ENCODE measurements around the gene ZNF274.
"Not testable (repeated sequence)": the region's sequence is repeated elsewhere in the genome, so short reads cannot be mapped to it uniquely, and the experiment has no call there.

The ZNF274 gene

GRCh38 chr19:58182989-58183816 is at the start of gene ZNF274:
Gene ZNF274, plus strand, starts transcription at chr19:58183061. Its CDS starts 905 bp downstream, at chr19:58183966.
- Histone ChIP-seq H3K4me1 (ENCODE audit: insufficient read depth, low read length) (peaks cover 7% of the 10 kb centered on the region), H2AFZ (ENCODE audit: low read depth, low read length) (peak within 1 kb of the TSS; percentile 53), H3K36me3 (ENCODE audit: insufficient read depth, low read length) (peaks cover 38% of the 10 kb centered on the region), H3K4me3 (ENCODE audit: low read length) (peak within 1 kb of the TSS; percentile 79), H3K9me3 (ENCODE audit: low read length) (peaks cover 64% of the 10 kb centered on the region), H3K27me3 (ENCODE audit: insufficient read depth, low read length) (no peaks in the 10 kb centered on the region)

GRCh38 chr19:58134244-58134643 is 48.6 kb upstream of the ZNF274 start:
- Histone ChIP-seq H2AFZ (ENCODE audit: low read depth, low read length) (no peak overlapping the region), H3K4me1 (ENCODE audit: insufficient read depth, low read length) (no peaks in the 10 kb centered on the region), H3K27me3 (ENCODE audit: insufficient read depth, low read length) (no peaks in the 10 kb centered on the region), H3K36me3 (ENCODE audit: insufficient read depth, low read length) (peaks cover 77% of the 10 kb centered on the region), H3K9me3 (ENCODE audit: low read length) (peaks cover 76% of the 10 kb centered on the region), H3K4me3 (ENCODE audit: low read length) (no peak overlapping the region)

- H3K27me3 ChIP-seq (ENCODE audit: insufficient read depth, low read length) = no peaks in the 10 kb centered on the region
- H3K36me3 ChIP-seq (ENCODE audit: insufficient read depth, low read length) = peaks cover 20% of the 10 kb centered on the region
- no peak overlapping the region for H2AFZ ChIP-seq (ENCODE audit: low read depth, low read length)
- H3K4me1 ChIP-seq (ENCODE audit: insufficient read depth, low read length) = no peaks in the 10 kb centered on the region
- H3K9me3 ChIP-seq (ENCODE audit: low read length) = peaks cover 34% of the 10 kb centered on the region
- no peak overlapping the region for H3K4me3 ChIP-seq (ENCODE audit: low read length)
Observed at GRCh38 chr19:58145849-58146248, 37.0 kb upstream of the ZNF274 start.

- peaks cover 20% of the 10 kb centered on the region for H3K9me3 ChIP-seq (ENCODE audit: low read length)
Observed at GRCh38 chr19:58147475-58147874, 35.4 kb upstream of the ZNF274 start.

GRCh38 chr19:58150328-58150921 is 32.4 kb upstream of the ZNF274 start, which contains the start of gene ZNF329:
Gene ZNF329, minus strand, starts transcription at chr19:58150789. Its CDS starts 21,286 bp downstream, at chr19:58129503.
- Histone ChIP-seq H3K9me3 (ENCODE audit: low read length) (peaks cover 10% of the 10 kb centered on the region), H3K27me3 (ENCODE audit: insufficient read depth, low read length) (no peaks in the 10 kb centered on the region), H2AFZ (ENCODE audit: low read depth, low read length) (peak within 1 kb of the TSS; percentile 65)

More at GRCh38 chr19:58147475-58147874, 35.4 kb upstream of the ZNF274 start:
- not testable (repeated sequence) for H2AFZ ChIP-seq (ENCODE audit: low read depth, low read length); H3K36me3 ChIP-seq (ENCODE audit: insufficient read depth, low read length); H3K4me1 ChIP-seq (ENCODE audit: insufficient read depth, low read length); H3K27me3 ChIP-seq (ENCODE audit: insufficient read depth, low read length); H3K4me3 ChIP-seq (ENCODE audit: low read length)

GRCh38 chr19:58153386-58153785 is 29.5 kb upstream of the ZNF274 start:
- H2AFZ ChIP-seq (ENCODE audit: low read depth, low read length) = no peak overlapping the region
- peaks cover 6% of the 10 kb centered on the region for H3K4me1 ChIP-seq (ENCODE audit: insufficient read depth, low read length)
- no peaks in the 10 kb centered on the region for H3K27me3 ChIP-seq (ENCODE audit: insufficient read depth, low read length)
- H3K4me3 ChIP-seq (ENCODE audit: low read length) = peak overlapping the region; percentile 74
- peaks cover 10% of the 10 kb centered on the region for H3K9me3 ChIP-seq (ENCODE audit: low read length)
- no peaks in the 10 kb centered on the region for H3K36me3 ChIP-seq (ENCODE audit: insufficient read depth, low read length)

More at GRCh38 chr19:58150328-58150921, 32.4 kb upstream of the ZNF274 start, which contains the start of gene ZNF329:
- Histone ChIP-seq H3K36me3 (ENCODE audit: insufficient read depth, low read length) (no peaks in the 10 kb centered on the region), H3K4me1 (ENCODE audit: insufficient read depth, low read length) (peaks cover 6% of the 10 kb centered on the region), H3K4me3 (ENCODE audit: low read length) (peak within 1 kb of the TSS; percentile 75)

GRCh38 chr19:58154287-58154678 is 28.6 kb upstream of the ZNF274 start:
- H3K4me3 ChIP-seq (ENCODE audit: low read length) = peak overlapping the region; percentile 74

GRCh38 chr19:58154679-58155648 is 27.9 kb upstream of the ZNF274 start:
- peak overlapping the region; percentile 60 for H2AFZ ChIP-seq (ENCODE audit: low read depth, low read length)
- H3K36me3 ChIP-seq (ENCODE audit: insufficient read depth, low read length) = no peaks in the 10 kb centered on the region
- H3K4me1 ChIP-seq (ENCODE audit: insufficient read depth, low read length) = peaks cover 6% of the 10 kb centered on the region
- no peaks in the 10 kb centered on the region for H3K27me3 ChIP-seq (ENCODE audit: insufficient read depth, low read length)
- peaks cover 4% of the 10 kb centered on the region for H3K9me3 ChIP-seq (ENCODE audit: low read length)
- peak overlapping the region; percentile 74 for H3K4me3 ChIP-seq (ENCODE audit: low read length)

More at GRCh38 chr19:58154287-58154678, 28.6 kb upstream of the ZNF274 start:
- H3K4me1 ChIP-seq (ENCODE audit: insufficient read depth, low read length) = peaks cover 6% of the 10 kb centered on the region
- peak overlapping the region; percentile 60 for H2AFZ ChIP-seq (ENCODE audit: low read depth, low read length)
- no peaks in the 10 kb centered on the region for H3K36me3 ChIP-seq (ENCODE audit: insufficient read depth, low read length)
- no peaks in the 10 kb centered on the region for H3K27me3 ChIP-seq (ENCODE audit: insufficient read depth, low read length)
- H3K9me3 ChIP-seq (ENCODE audit: low read length) = peaks cover 4% of the 10 kb centered on the region

GRCh38 chr19:58157045-58157728 is 25.7 kb upstream of the ZNF274 start:
- Histone ChIP-seq H2AFZ (ENCODE audit: low read depth, low read length) (no peak overlapping the region), H3K4me1 (ENCODE audit: insufficient read depth, low read length) (peaks cover 6% of the 10 kb centered on the region), H3K4me3 (ENCODE audit: low read length) (no peak overlapping the region), H3K36me3 (ENCODE audit: insufficient read depth, low read length) (no peaks in the 10 kb centered on the region), H3K27me3 (ENCODE audit: insufficient read depth, low read length) (no peaks in the 10 kb centered on the region), H3K9me3 (ENCODE audit: low read length) (peaks cover 4% of the 10 kb centered on the region)

- H3K4me3 ChIP-seq (ENCODE audit: low read length) = no peak overlapping the region
- H3K4me1 ChIP-seq (ENCODE audit: insufficient read depth, low read length) = no peaks in the 10 kb centered on the region
- peaks cover 27% of the 10 kb centered on the region for H3K9me3 ChIP-seq (ENCODE audit: low read length)
- no peak overlapping the region for H2AFZ ChIP-seq (ENCODE audit: low read depth, low read length)
- no peaks in the 10 kb centered on the region for H3K36me3 ChIP-seq (ENCODE audit: insufficient read depth, low read length)
- no peaks in the 10 kb centered on the region for H3K27me3 ChIP-seq (ENCODE audit: insufficient read depth, low read length)
Observed at GRCh38 chr19:58166268-58166667, 16.6 kb upstream of the ZNF274 start.

GRCh38 chr19:58166708-58167280 is 16.1 kb upstream of the ZNF274 start:
- Histone ChIP-seq H2AFZ (ENCODE audit: low read depth, low read length) (no peak overlapping the region), H3K4me1 (ENCODE audit: insufficient read depth, low read length) (no peaks in the 10 kb centered on the region), H3K9me3 (ENCODE audit: low read length) (peaks cover 27% of the 10 kb centered on the region), H3K4me3 (ENCODE audit: low read length) (no peak overlapping the region), H3K27me3 (ENCODE audit: insufficient read depth, low read length) (no peaks in the 10 kb centered on the region), H3K36me3 (ENCODE audit: insufficient read depth, low read length) (no peaks in the 10 kb centered on the region)

- Histone ChIP-seq H2AFZ (ENCODE audit: low read depth, low read length) (no peak overlapping the region), H3K4me1 (ENCODE audit: insufficient read depth, low read length) (no peaks in the 10 kb centered on the region), H3K9me3 (ENCODE audit: low read length) (peaks cover 33% of the 10 kb centered on the region), H3K27me3 (ENCODE audit: insufficient read depth, low read length) (no peaks in the 10 kb centered on the region), H3K36me3 (ENCODE audit: insufficient read depth, low read length) (no peaks in the 10 kb centered on the region), H3K4me3 (ENCODE audit: low read length) (no peak overlapping the region)
Observed at GRCh38 chr19:58170860-58171259, 12.0 kb upstream of the ZNF274 start.
